Parathyroid adenoma (tissue), 2 donors: Measurements from ENCODE around the gene CASP8.
A peak's percentile ranks its signal among the peaks of the same experiment; 100 is the strongest.

ENCODE experiments used
- H2AFZ ChIP-seq: fragments of 300-600 bp; sonication (generic); one replicate; pipeline ENCODE4 v1.7.0; 2017; ENCODE audit warnings: antibody characterized with exemption, mild to moderate bottlenecking
- H3K27ac ChIP-seq: fragments of 300-600 bp; sonication (generic); one replicate; pipeline ENCODE4 v1.7.0; 2017
- H3K27me3 ChIP-seq: fragments of 300-600 bp; sonication (generic); one replicate; pipeline ENCODE4 v1.7.0; 2017; ENCODE audit warnings: low read length; ENCODE audit not compliant: control insufficient read depth, insufficient read depth
- H3K36me3 ChIP-seq: fragments of 300-600 bp; sonication (generic); one replicate; pipeline ENCODE4 v1.7.0; 2017; ENCODE audit warnings: low read length; ENCODE audit not compliant: control insufficient read depth, insufficient read depth
- H3K4me1 ChIP-seq: fragments of 300-600 bp; sonication (generic); one replicate; pipeline ENCODE4 v1.7.0; 2017; ENCODE audit warnings: control low read depth
- H3K4me2 ChIP-seq: fragments of 300-600 bp; sonication (generic); one replicate; pipeline ENCODE4 v1.7.0; 2017; ENCODE audit warnings: low read length
- H3K4me3 ChIP-seq: fragments of 300-600 bp; sonication (generic); one replicate; pipeline ENCODE4 v1.7.0; 2017; ENCODE audit warnings: low read depth, low read length
- H3K79me2 ChIP-seq: fragments of 300-600 bp; sonication (generic); one replicate; pipeline ENCODE4 v1.7.0; 2017; ENCODE audit warnings: control low read depth
- H3K9ac ChIP-seq: fragments of 300-600 bp; sonication (generic); one replicate; pipeline ENCODE4 v1.7.0; 2017; ENCODE audit warnings: mild to moderate bottlenecking
- H3K9me3 ChIP-seq: fragments of 300-600 bp; sonication (generic); one replicate; pipeline ENCODE4 v1.7.0; 2017; ENCODE audit warnings: low read length; ENCODE audit not compliant: control insufficient read depth
- CTCF ChIP-seq: fragments of 300-600 bp; sonication (generic); IDR thresholded peaks from one replicate; pipeline ENCODE4 v1.7.0; 2017; ENCODE audit warnings: antibody characterized with exemption, mild to moderate bottlenecking
- donor health status: primary hyperparathyroidism.

Gene CASP8

GRCh38 chr2:201257381-201257955, 2.9 kb upstream of the CASP8 start:
- TF ChIP-seq CTCF: no peak
- peak overlapping the region; percentile 61 for H3K27ac ChIP-seq
- H3K9ac ChIP-seq: no peak overlapping the region
- H3K9me3 ChIP-seq: no peaks in the 10 kb centered on the region
- H3K4me2 ChIP-seq: peak overlapping the region; percentile 87
- no peaks in the 10 kb centered on the region for H3K27me3 ChIP-seq
- H3K4me1 ChIP-seq: peaks cover 10% of the 10 kb centered on the region
- peak overlapping the region; percentile 73 for H3K4me3 ChIP-seq
- H3K36me3 ChIP-seq: no peaks in the 10 kb centered on the region
- peak overlapping the region; percentile 86 for H2AFZ ChIP-seq
- no peaks in the 10 kb centered on the region for H3K79me2 ChIP-seq

- H3K4me2 ChIP-seq: peak overlapping the region; percentile 87
- peak overlapping the region; percentile 86 for H2AFZ ChIP-seq
- H3K9me3 ChIP-seq: no peaks in the 10 kb centered on the region
- no peaks in the 10 kb centered on the region for H3K27me3 ChIP-seq
- H3K4me1 ChIP-seq: peaks cover 10% of the 10 kb centered on the region
- H3K27ac ChIP-seq: peak overlapping the region; percentile 61
- H3K9ac ChIP-seq: no peak overlapping the region
- H3K4me3 ChIP-seq: peak overlapping the region; percentile 73
- H3K36me3 ChIP-seq: no peaks in the 10 kb centered on the region
- H3K79me2 ChIP-seq: no peaks in the 10 kb centered on the region
- no peak for TF ChIP-seq CTCF
These were observed 2.2 kb upstream of the CASP8 start for GRCh38 chr2:201257956-201258665.

GRCh38 chr2:201258666-201259615, 1.4 kb upstream of the CASP8 start:
- peak overlapping the region; percentile 73 for H3K4me3 ChIP-seq
- no peak for TF ChIP-seq CTCF
- H3K36me3 ChIP-seq: no peaks in the 10 kb centered on the region
- H3K79me2 ChIP-seq: no peaks in the 10 kb centered on the region
- H3K4me1 ChIP-seq: peaks cover 10% of the 10 kb centered on the region
- peak overlapping the region; percentile 86 for H2AFZ ChIP-seq
- peak overlapping the region; percentile 61 for H3K27ac ChIP-seq
- peak overlapping the region; percentile 87 for H3K4me2 ChIP-seq
- H3K9ac ChIP-seq: no peak overlapping the region
- no peaks in the 10 kb centered on the region for H3K9me3 ChIP-seq
- H3K27me3 ChIP-seq: no peaks in the 10 kb centered on the region

GRCh38 chr2:201261471-201261870, 1.1 kb downstream of the CASP8 start:
- Histone ChIP-seq H3K9me3 (no peaks in the 10 kb centered on the region), H2AFZ (no peak overlapping the region), H3K4me3 (no peak overlapping the region), H3K4me2 (no peak overlapping the region), H3K27me3 (no peaks in the 10 kb centered on the region), H3K4me1 (peaks cover 10% of the 10 kb centered on the region), H3K36me3 (no peaks in the 10 kb centered on the region), H3K79me2 (no peaks in the 10 kb centered on the region), H3K27ac (no peak overlapping the region), H3K9ac (no peak overlapping the region)
- TF ChIP-seq CTCF: no peak
